Measurements from ENCODE around the gene ACADVL. TPM values are rescaled to one million over a fixed set of nuclear protein-coding genes. Genes with fewer than 3 reads are reported as not detected.
A peak's percentile ranks its signal among the peaks of the same experiment; 100 is the strongest.

Gene ACADVL
- total and polyA plus RNA-seq, 2 experiments from 2014 or later = 441 to 453 TPM

- H3K4me1 ChIP-seq (ENCODE audit: insufficient read depth) = 0 out of 2 replicates have a peak, but pooled peaks cover 5% of the 10 kb centered on the region
- no peak overlapping the region for H3K4me3 ChIP-seq
- no peaks in the 10 kb centered on the region for H3K27me3 ChIP-seq (replicated peaks; ENCODE audit: insufficient read depth)
- no peak overlapping the region for H3K27ac ChIP-seq
- no peak overlapping the region for H3K9ac ChIP-seq
- in situ Hi-C loops (cut with MboI) = no loop called here
- TF ChIP-seq EZH2 (IDR thresholded peaks at IDR 0.05; ENCODE audit: insufficient read depth, poor library complexity, severe bottlenecking) = no peak
- TF ChIP-seq EZH2phosphoT487 (IDR thresholded peaks at IDR 0.05; ENCODE audit: insufficient read depth, low read depth) = no peak
- H3K9me2 ChIP-seq (ENCODE audit: insufficient read depth) = no peaks in the 10 kb centered on the region
- no peaks in the 10 kb centered on the region for H3K9me3 ChIP-seq (ENCODE audit: low read depth)
- no peak overlapping the region for H2AFZ ChIP-seq
- no peaks in the 10 kb centered on the region for H3F3A ChIP-seq (ENCODE audit: insufficient read depth)
- no peaks in the 10 kb centered on the region for H3K79me2 ChIP-seq (ENCODE audit: insufficient read depth)
- DNase-seq = no peak
- no peaks in the 10 kb centered on the region for H4K20me1 ChIP-seq (ENCODE audit: insufficient read depth)
- no peaks in the 10 kb centered on the region for H3K36me3 ChIP-seq (ENCODE audit: low read depth)
- no peak overlapping the region for H3K4me2 ChIP-seq (ENCODE audit: unreplicated experiment)
- WGBS, 2 experiments (ENCODE audit: low coverage in 1 of 2, low lambda C conversion rate in 2 of 2, missing lambda C conversion rate in 2 of 2) = 74 to 82% methylated on average over 5 to 7 of the region's 7 CpGs
Measured at GRCh38 chr17:7174603-7175326, 45.0 kb upstream of the ACADVL start.

- H2AFZ ChIP-seq = no peak overlapping the region
- DNase-seq = no peak
- no peak overlapping the region for H3K4me3 ChIP-seq
- no peak overlapping the region for H3K27ac ChIP-seq
- no peaks in the 10 kb centered on the region for H3K27me3 ChIP-seq (replicated peaks; ENCODE audit: insufficient read depth)
- H3K9me2 ChIP-seq (ENCODE audit: insufficient read depth) = no peaks in the 10 kb centered on the region
- H3K9ac ChIP-seq = no peak overlapping the region
- TF ChIP-seq EZH2 (IDR thresholded peaks at IDR 0.05; ENCODE audit: insufficient read depth, poor library complexity, severe bottlenecking) (no peak), EZH2phosphoT487 (IDR thresholded peaks at IDR 0.05; ENCODE audit: insufficient read depth, low read depth) (no peak)
- no peaks in the 10 kb centered on the region for H3K79me2 ChIP-seq (ENCODE audit: insufficient read depth)
- no peaks in the 10 kb centered on the region for H3F3A ChIP-seq (ENCODE audit: insufficient read depth)
- no peak overlapping the region for H3K4me2 ChIP-seq (ENCODE audit: unreplicated experiment)
- in situ Hi-C loops (cut with MboI) = no loop called here
- WGBS, 2 experiments (ENCODE audit: low coverage in 1 of 2, low lambda C conversion rate in 2 of 2, missing lambda C conversion rate in 2 of 2) = 61 to 79% methylated on average over 5 of the region's 5 CpGs
- no peaks in the 10 kb centered on the region for H3K36me3 ChIP-seq (ENCODE audit: low read depth)
- H3K9me3 ChIP-seq (ENCODE audit: low read depth) = no peaks in the 10 kb centered on the region
- no peaks in the 10 kb centered on the region for H4K20me1 ChIP-seq (ENCODE audit: insufficient read depth)
- H3K4me1 ChIP-seq (ENCODE audit: insufficient read depth) = 0 out of 2 replicates have a peak, but pooled peaks cover 5% of the 10 kb centered on the region
Measured at GRCh38 chr17:7175330-7175733, 44.4 kb upstream of the ACADVL start.

- no peak overlapping the region for H2AFZ ChIP-seq
- no peaks in the 10 kb centered on the region for H3F3A ChIP-seq (ENCODE audit: insufficient read depth)
- DNase-seq = no peak
- in situ Hi-C loops (cut with MboI) = no loop called here
- no peak overlapping the region for H3K9ac ChIP-seq
- no peak for TF ChIP-seq EZH2 (IDR thresholded peaks at IDR 0.05; ENCODE audit: insufficient read depth, poor library complexity, severe bottlenecking)
- TF ChIP-seq EZH2phosphoT487 (IDR thresholded peaks at IDR 0.05; ENCODE audit: insufficient read depth, low read depth) = no peak
- no peak overlapping the region for H3K4me2 ChIP-seq (ENCODE audit: unreplicated experiment)
- no peaks in the 10 kb centered on the region for H3K27me3 ChIP-seq (replicated peaks; ENCODE audit: insufficient read depth)
- no peaks in the 10 kb centered on the region for H3K9me2 ChIP-seq (ENCODE audit: insufficient read depth)
- 0 out of 2 replicates have a peak, but pooled peaks cover 5% of the 10 kb centered on the region for H3K4me1 ChIP-seq (ENCODE audit: insufficient read depth)
- H3K79me2 ChIP-seq (ENCODE audit: insufficient read depth) = no peaks in the 10 kb centered on the region
- H3K4me3 ChIP-seq = no peak overlapping the region
- no peaks in the 10 kb centered on the region for H3K9me3 ChIP-seq (ENCODE audit: low read depth)
- no peak overlapping the region for H3K27ac ChIP-seq
- H3K36me3 ChIP-seq (ENCODE audit: low read depth) = no peaks in the 10 kb centered on the region
- H4K20me1 ChIP-seq (ENCODE audit: insufficient read depth) = no peaks in the 10 kb centered on the region
- WGBS, 2 experiments (ENCODE audit: low coverage in 1 of 2, low lambda C conversion rate in 2 of 2, missing lambda C conversion rate in 2 of 2) = 85 to 89% methylated on average over 1 of the region's 1 CpG
Measured at GRCh38 chr17:7176107-7176840, 43.5 kb upstream of the ACADVL start.

GRCh38 chr17:7176841-7177190 lies 42.9 kb upstream of the ACADVL start:
- in situ Hi-C loops (cut with MboI) = no loop called here
- Histone ChIP-seq H3K9ac (no peak overlapping the region), H3K27me3 (replicated peaks; ENCODE audit: insufficient read depth) (no peaks in the 10 kb centered on the region), H3K79me2 (ENCODE audit: insufficient read depth) (no peaks in the 10 kb centered on the region), H3K9me3 (ENCODE audit: low read depth) (no peaks in the 10 kb centered on the region), H3F3A (ENCODE audit: insufficient read depth) (no peaks in the 10 kb centered on the region), H3K27ac (no peak overlapping the region), H4K20me1 (ENCODE audit: insufficient read depth) (no peaks in the 10 kb centered on the region), H3K9me2 (ENCODE audit: insufficient read depth) (no peaks in the 10 kb centered on the region), H3K4me3 (peak overlapping the region; percentile 72; the same call in 1 of the 2 replicates), H3K36me3 (ENCODE audit: low read depth) (no peaks in the 10 kb centered on the region), H2AFZ (peak overlapping the region; percentile 84; the same call in 1 of the 2 replicates), H3K4me2 (ENCODE audit: unreplicated experiment) (peak overlapping the region; percentile 93), H3K4me1 (ENCODE audit: insufficient read depth) (0 out of 2 replicates have a peak, but pooled peaks cover 5% of the 10 kb centered on the region)
- 2 to 3% methylated on average over 6 to 17 of the region's 17 CpGs for WGBS, 2 experiments (ENCODE audit: low coverage in 1 of 2, low lambda C conversion rate in 2 of 2, missing lambda C conversion rate in 2 of 2)
- no peak for TF ChIP-seq EZH2phosphoT487 (IDR thresholded peaks at IDR 0.05; ENCODE audit: insufficient read depth, low read depth)
- no peak for TF ChIP-seq EZH2 (IDR thresholded peaks at IDR 0.05; ENCODE audit: insufficient read depth, poor library complexity, severe bottlenecking)
- peak; percentile 52 for DNase-seq
